Keratinocyte (primary cell): ENCODE measurements around the gene NCR2. TPM values are rescaled to one million over a fixed set of nuclear protein-coding genes. Genes with fewer than 3 reads are reported as not detected.

ENCODE experiments used
- DNase-seq: peaks from one replicate; pipeline ENCODE4 v3.0.0-alpha.2; 2011; ENCODE audit warnings: low read depth, missing footprints, low spot score
- FAIRE-seq: peaks from 2 replicates; lab custom pipeline; 2011; peaks lifted over from hg19 to GRCh38; lab: Jason Lieb, UNC
- H2AFZ ChIP-seq: 2 replicates; pipeline ENCODE4 v1.6.0; 2012; ENCODE audit warnings: low read length, control low read depth, inconsistent platforms; ENCODE audit not compliant: control insufficient read depth
- H3K27ac ChIP-seq: 2 replicates; pipeline ENCODE4 v1.5.1; 2011; ENCODE audit warnings: low read length; ENCODE audit not compliant: control insufficient read depth, insufficient read depth
- H3K27me3 ChIP-seq: 3 replicates; pipeline ENCODE4 v1.6.0; 2011; ENCODE audit warnings: low read length; ENCODE audit not compliant: control insufficient read depth, insufficient read depth; ENCODE audit errors: extremely low read depth
- H3K36me3 ChIP-seq, 2 experiments: 2 replicates in 1 of 2; 3 replicates in 1 of 2; pipeline ENCODE4 v1.5.1; 2011; ENCODE audit warnings: low read length in 2 of 2, mild to moderate bottlenecking in 1 of 2; ENCODE audit not compliant: control insufficient read depth in 2 of 2, insufficient read depth in 2 of 2; ENCODE audit errors: extremely low read depth in 1 of 2
- H3K4me1 ChIP-seq: 3 replicates; pipeline ENCODE4 v1.5.1; 2011; ENCODE audit warnings: low read length; ENCODE audit not compliant: control insufficient read depth, insufficient read depth; ENCODE audit errors: extremely low read depth
- H3K4me2 ChIP-seq: 3 replicates; pipeline ENCODE4 v1.6.0; 2011; ENCODE audit warnings: low read depth, low read length; ENCODE audit not compliant: control insufficient read depth, insufficient read depth; ENCODE audit errors: extremely low read depth
- H3K4me3 ChIP-seq, 3 experiments: fragments of 200-600 bp in 1 of 3; sonication (generic) in 1 of 3; 2 replicates in 2 of 3; 3 replicates in 1 of 3; pipeline ENCODE4 v1.5.1; 2011 to 2016; ENCODE audit warnings: low read length in 3 of 3, mild to moderate bottlenecking in 3 of 3, control low read depth in 2 of 3, inconsistent platforms in 1 of 3, low read depth in 1 of 3, mixed read lengths in 1 of 3, mixed run types in 1 of 3, moderate library complexity in 1 of 3; ENCODE audit not compliant: control insufficient read depth in 2 of 3, insufficient read depth in 2 of 3; ENCODE audit errors: extremely low read depth in 1 of 3
- H3K79me2 ChIP-seq: 2 replicates; pipeline ENCODE4 v1.6.0; 2012; ENCODE audit warnings: low read length; ENCODE audit not compliant: control insufficient read depth, insufficient read depth
- H3K9ac ChIP-seq: 3 replicates; pipeline ENCODE4 v1.6.0; 2011; ENCODE audit warnings: low read length; ENCODE audit not compliant: control insufficient read depth, insufficient read depth; ENCODE audit errors: extremely low read depth
- H3K9me1 ChIP-seq: 3 replicates; pipeline ENCODE4 v1.6.0; 2011; ENCODE audit warnings: low read length; ENCODE audit not compliant: control insufficient read depth, insufficient read depth; ENCODE audit errors: extremely low read depth
- H3K9me3 ChIP-seq: 2 replicates; pipeline ENCODE4 v1.5.1; 2012; ENCODE audit warnings: low read depth, low read length; ENCODE audit not compliant: control insufficient read depth
- H4K20me1 ChIP-seq: 3 replicates; pipeline ENCODE4 v1.6.0; 2011; ENCODE audit warnings: low read length; ENCODE audit not compliant: control insufficient read depth, insufficient read depth; ENCODE audit errors: extremely low read depth
- EZH2 ChIP-seq: IDR thresholded peaks from one replicate; pipeline ENCODE4 v1.6.1; 2012; ENCODE audit warnings: inconsistent platforms, mild to moderate bottlenecking, low read length, moderate library complexity
- dilution Hi-C: fragments of 300-500 bp; cut with MboI; formaldehyde crosslinking; loops from one replicate; pipeline ENCODE4 v1.7.0; 2020; ENCODE audit warnings: low sequenced_read_pairs; ENCODE audit not compliant: extremely low pct_ligation_motif_present
- polyA plus RNA-seq, 5 experiments: library from polyadenylated mRNA; depleted of rRNA in 3 of 5; stranded (reverse) in 3 of 5; stranded (forward) in 1 of 5; unstranded in 1 of 5; fragments of >200 nt; gene quantifications; 1 replicate in 1 of 5; 2 replicates in 3 of 5; 3 replicates in 1 of 5; pipeline versions ENCODE4 v1.2.1 to v1.2.3, GENCODE V29; 2011 to 2012; ENCODE audit warnings: missing spikeins in 2 of 5, low read depth in 1 of 5, low replicate concordance in 1 of 5
- TF ChIP-seq, protein P1 (sequence below), 3 experiments: IDR thresholded peaks in 1 of 3; conservative IDR thresholded peaks in 1 of 3; optimal IDR thresholded peaks in 1 of 3; 2 replicates in 2 of 3; 3 replicates in 1 of 3; pipeline versions ENCODE3 to v1.5.1; 2011; ENCODE audit warnings: low read length in 3 of 3, mild to moderate bottlenecking in 3 of 3, moderate library complexity in 2 of 3, control low read depth in 1 of 3, inconsistent platforms in 1 of 3; ENCODE audit not compliant: insufficient read depth in 2 of 3; ENCODE audit errors: extremely low read depth in 1 of 3

Gene NCR2
- polyA plus RNA-seq, 1 donor (not counting 4 experiments of a cell fraction or from before 2014, with no cell fraction given): not detected

- Histone ChIP-seq H3K9me3 (no peaks in the 10 kb centered on the region), H3K4me2 (no peak overlapping the region), H3K27me3 (peaks cover 17% of the 10 kb centered on the region), H3K4me3 (no peak overlapping the region), H4K20me1 (no peaks in the 10 kb centered on the region), H2AFZ (no peak overlapping the region), H3K27ac (no peak overlapping the region), H3K4me1 (no peaks in the 10 kb centered on the region), H3K9me1 (no peaks in the 10 kb centered on the region), H3K79me2 (no peaks in the 10 kb centered on the region), H3K9ac (no peak overlapping the region), H3K36me3 (no peaks in the 10 kb centered on the region)
- no peak for TF ChIP-seq EZH2
- TF ChIP-seq, protein P1, sequence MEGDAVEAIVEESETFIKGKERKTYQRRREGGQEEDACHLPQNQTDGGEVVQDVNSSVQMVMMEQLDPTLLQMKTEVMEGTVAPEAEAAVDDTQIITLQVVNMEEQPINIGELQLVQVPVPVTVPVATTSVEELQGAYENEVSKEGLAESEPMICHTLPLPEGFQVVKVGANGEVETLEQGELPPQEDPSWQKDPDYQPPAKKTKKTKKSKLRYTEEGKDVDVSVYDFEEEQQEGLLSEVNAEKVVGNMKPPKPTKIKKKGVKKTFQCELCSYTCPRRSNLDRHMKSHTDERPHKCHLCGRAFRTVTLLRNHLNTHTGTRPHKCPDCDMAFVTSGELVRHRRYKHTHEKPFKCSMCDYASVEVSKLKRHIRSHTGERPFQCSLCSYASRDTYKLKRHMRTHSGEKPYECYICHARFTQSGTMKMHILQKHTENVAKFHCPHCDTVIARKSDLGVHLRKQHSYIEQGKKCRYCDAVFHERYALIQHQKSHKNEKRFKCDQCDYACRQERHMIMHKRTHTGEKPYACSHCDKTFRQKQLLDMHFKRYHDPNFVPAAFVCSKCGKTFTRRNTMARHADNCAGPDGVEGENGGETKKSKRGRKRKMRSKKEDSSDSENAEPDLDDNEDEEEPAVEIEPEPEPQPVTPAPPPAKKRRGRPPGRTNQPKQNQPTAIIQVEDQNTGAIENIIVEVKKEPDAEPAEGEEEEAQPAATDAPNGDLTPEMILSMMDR (optimal IDR thresholded peaks at IDR 0.05 in 1 of 3, IDR thresholded peaks at IDR 0.05 in 1 of 3, conservative IDR thresholded peaks at IDR 0.05 in 1 of 3; ENCODE audit: extremely low read depth in 1 of 3, insufficient read depth in 2 of 3, low read length in 3 of 3): no peak
- dilution Hi-C loops: no loop called here
- FAIRE-seq (no peak), DNase-seq (no peak)
These were observed 847 bp upstream of the NCR2 start for GRCh38 chr6:41334482-41335040.

DNA sequence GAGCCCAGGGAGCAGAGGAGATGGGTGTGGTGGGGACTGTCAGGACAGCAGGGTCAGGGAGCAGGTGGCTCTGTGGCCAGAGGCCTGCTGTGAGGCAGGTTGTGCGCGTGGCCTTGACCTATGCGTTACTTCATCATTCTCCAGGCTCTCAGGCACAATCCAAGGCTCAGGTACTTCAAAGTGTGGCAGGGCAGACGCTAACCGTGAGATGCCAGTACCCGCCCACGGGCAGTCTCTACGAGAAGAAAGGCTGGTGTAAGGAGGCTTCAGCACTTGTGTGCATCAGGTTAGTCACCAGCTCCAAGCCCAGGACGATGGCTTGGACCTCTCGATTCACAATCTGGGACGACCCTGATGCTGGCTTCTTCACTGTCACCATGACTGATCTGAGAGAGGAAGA lies 535 bp downstream of the NCR2 start:
- Histone ChIP-seq H4K20me1 (no peaks in the 10 kb centered on the region), H3K9me1 (no peaks in the 10 kb centered on the region), H3K79me2 (no peaks in the 10 kb centered on the region), H3K4me3 (no peak overlapping the region), H3K9ac (no peak overlapping the region), H3K27ac (no peak overlapping the region), H3K27me3 (peaks cover 17% of the 10 kb centered on the region), H3K9me3 (no peaks in the 10 kb centered on the region), H3K36me3 (no peaks in the 10 kb centered on the region), H3K4me2 (no peak overlapping the region), H3K4me1 (no peaks in the 10 kb centered on the region), H2AFZ (no peak overlapping the region)
- TF ChIP-seq, protein P1 (optimal IDR thresholded peaks at IDR 0.05 in 1 of 3, IDR thresholded peaks at IDR 0.05 in 1 of 3, conservative IDR thresholded peaks at IDR 0.05 in 1 of 3; ENCODE audit: extremely low read depth in 1 of 3, insufficient read depth in 2 of 3, low read length in 3 of 3): no peak
- TF ChIP-seq EZH2: no peak
- no peak for DNase-seq
- FAIRE-seq: no peak
- dilution Hi-C loops: no loop called here
